ENCODE data around the gene FMNL2. TPM values are rescaled to one million over a fixed set of nuclear protein-coding genes. Genes with fewer than 3 reads are reported as not detected.

FMNL2 gene
- total and polyA plus RNA-seq, 2 of the 4 experiments (the other 2 are of a cell fraction), result 10.9 to 11.4 TPM

- H3K56ac ChIP-seq (ENCODE audit: extremely low read depth, insufficient read depth, low read length), result no peak overlapping the region
- H2BK120ac ChIP-seq (ENCODE audit: low read depth, low read length), result peak overlapping the region; percentile 20; the same call in 1 of the 2 replicates
- 0 out of 2 replicates have a peak, but pooled peaks cover 4% of the 10 kb centered on the region for H3K9me1 ChIP-seq (ENCODE audit: insufficient read depth, low read length)
- H3K4me1 ChIP-seq (ENCODE audit: control insufficient read depth, insufficient read depth, low read length), result peaks cover 12% of the 10 kb centered on the region
- H2AFZ ChIP-seq (replicated peaks; ENCODE audit: low read length, poor library complexity), result no peak overlapping the region
- no peak overlapping the region for H2BK20ac ChIP-seq (ENCODE audit: low read depth, low read length)
- dilution Hi-C loops (cut with HindIII; ENCODE audit: low sequenced_read_pairs, unreplicated experiment), result no loop called here
- H3K4ac ChIP-seq (ENCODE audit: low read depth, low read length), result peak overlapping the region; percentile 52
- peak overlapping the region in 1 of 2 experiments; percentile 47; a peak in 1 of 4 replicates for H4K8ac ChIP-seq (ENCODE audit: low read depth in 2 of 2, low read length in 2 of 2)
- no peak overlapping the region for H3K23ac ChIP-seq (ENCODE audit: low read depth, low read length)
- H3K14ac ChIP-seq (replicated peaks; ENCODE audit: low read depth, low read length), result no peak overlapping the region; the same call in 1 of the 2 replicates
- in situ Hi-C loops (cut with MboI; ENCODE audit: low sequenced_read_pairs), result no loop called here
- H3K4me2 ChIP-seq (ENCODE audit: low read depth, low read length), result no peak overlapping the region; the same call in 1 of the 2 replicates
- no peaks in the 10 kb centered on the region for H3K9me3 ChIP-seq (ENCODE audit: control insufficient read depth, insufficient read depth, low read length)
- no peaks in the 10 kb centered on the region for H3K36me3 ChIP-seq (ENCODE audit: control insufficient read depth, insufficient read depth, low read length)
- H3K27ac ChIP-seq (ENCODE audit: insufficient read depth, low read length), result no peak overlapping the region
- no peak overlapping the region for H4K91ac ChIP-seq (ENCODE audit: insufficient read depth, low read depth, low read length)
- BruUV-seq (replicated peaks), result no TSS peak
- no peak overlapping the region for H3K9ac ChIP-seq (ENCODE audit: low read depth, low read length)
- H3K4me3 ChIP-seq (ENCODE audit: insufficient read depth, low read depth, low read length), result no peak overlapping the region
- no peak overlapping the region for H2BK5ac ChIP-seq (ENCODE audit: low read depth, low read length, poor library complexity, severe bottlenecking)
- ChIA-PET POLR2A (ENCODE audit: unreplicated experiment) (interaction anchor here (0.5 kb wide), 1 partner anchor 8 kb away, joined by 7 read pairs; no protein-coding TSS in a partner anchor), CTCF (no interaction called here)
- DNase-seq, result peak; percentile 64
- 0 out of 3 replicates have a peak overlapping the region, but pooled peaks have one; percentile 12 for H2BK15ac ChIP-seq (ENCODE audit: low read depth, low read length)
- no CpG with 5 or more reads among the region's 6 CpGs for WGBS, 2 experiments (ENCODE audit: extremely low coverage in 2 of 2, insufficient read length in 1 of 2)
- no peaks in the 10 kb centered on the region for H3K27me3 ChIP-seq (ENCODE audit: control insufficient read depth, insufficient read depth, low read length)
- H3K18ac ChIP-seq (ENCODE audit: low read depth, low read length), result peak overlapping the region; percentile 24; the same call in 1 of the 2 replicates
- intact Hi-C loops (cut with micrococcal nuclease), result no loop called here
- TF ChIP-seq RAD21 (IDR thresholded peaks at IDR 0.05; ENCODE audit: low read length) (no peak), MXI1 (IDR thresholded peaks at IDR 0.05; ENCODE audit: borderline replicate concordance, low read depth, low read length) (no peak), FOS (IDR thresholded peaks at IDR 0.05; ENCODE audit: low read depth, low read length) (no peak), USF2 (IDR thresholded peaks at IDR 0.05; ENCODE audit: low read depth, low read length) (no peak), RCOR1 (IDR thresholded peaks at IDR 0.05; ENCODE audit: insufficient replicate concordance, low read length) (no peak), RFX5 (IDR thresholded peaks at IDR 0.05; ENCODE audit: low read depth, low read length) (no peak), CHD1 (IDR thresholded peaks at IDR 0.05; ENCODE audit: low read depth, low read length) (no peak), CEBPB (IDR thresholded peaks at IDR 0.05; ENCODE audit: low read depth, low read length) (no peak), CTCF (conservative IDR thresholded peaks at IDR 0.05; ENCODE audit: low read depth, low read length) (no peak), MAZ (IDR thresholded peaks at IDR 0.05; ENCODE audit: borderline replicate concordance, low read depth, low read length) (no peak), MAFK (IDR thresholded peaks at IDR 0.05; ENCODE audit: low read depth, low read length) (no peak), BHLHE40 (IDR thresholded peaks at IDR 0.05; ENCODE audit: low read depth, low read length) (no peak), ELK1 (IDR thresholded peaks at IDR 0.05; ENCODE audit: borderline replicate concordance, low read depth, low read length) (no peak)
- H2AK9ac ChIP-seq (replicated peaks; ENCODE audit: low read depth, low read length, poor library complexity), result no peak overlapping the region
- peaks cover 13 to 16% of the 10 kb centered on the region in 2 experiments; a peak in 3 of 4 replicates for H3K79me1 ChIP-seq (ENCODE audit: low read depth in 1 of 2, low read length in 2 of 2)
- ATAC-seq (ENCODE audit: low read depth), result peak; percentile 74
- no peak overlapping the region for H4K5ac ChIP-seq (ENCODE audit: low read depth, low read length)
- peak overlapping the region; percentile 36 for H2AK5ac ChIP-seq (ENCODE audit: low read depth, low read length)
- no peaks in the 10 kb centered on the region for H4K20me1 ChIP-seq (ENCODE audit: insufficient read depth, low read length)
Measured at GRCh38 chr2:152525277-152525838, 190.4 kb downstream of the FMNL2 start.

Measured in IMR-90 (cell line).